GM12891 (cell line): ENCODE data around the gene CDH4.

ENCODE experiments used
- POLR2A ChIP-seq: IDR thresholded peaks from 2 replicates; pipeline ENCODE4 v1.6.1; 2011; ENCODE audit warnings: low read depth, low read length, control low read depth
- POLR2AphosphoS5 ChIP-seq: IDR thresholded peaks from 2 replicates; pipeline ENCODE4 v1.6.1; 2011; ENCODE audit warnings: low read depth, low read length, control low read depth
- SPI1 ChIP-seq: IDR thresholded peaks from 2 replicates; pipeline ENCODE4 v1.6.1; 2011; ENCODE audit warnings: low read depth, low read length, control low read depth

- TF ChIP-seq POLR2A (no peak), POLR2AphosphoS5 (no peak), SPI1 (no peak)
Observed at GRCh38 chr20:61900011-61900944, 648.2 kb downstream of the CDH4 start.
